Loucy (cell line): Measurements from ENCODE around the gene EVX2.

ENCODE experiments used
- EZH2phosphoT487 ChIP-seq: fragments of 200-600 bp; IDR thresholded peaks from 2 replicates; pipeline ENCODE4 v1.6.1; 2018; ENCODE audit warnings: antibody characterized with exemption, mild to moderate bottlenecking, moderate library complexity, borderline replicate concordance
- TF ChIP-seq, protein P1 (sequence below): fragments of 200-600 bp; sonication (generic); conservative IDR thresholded peaks from 2 replicates; pipeline ENCODE4 v1.5.1; 2014; ENCODE audit warnings: mild to moderate bottlenecking, antibody characterized with exemption, low read length

DNA sequence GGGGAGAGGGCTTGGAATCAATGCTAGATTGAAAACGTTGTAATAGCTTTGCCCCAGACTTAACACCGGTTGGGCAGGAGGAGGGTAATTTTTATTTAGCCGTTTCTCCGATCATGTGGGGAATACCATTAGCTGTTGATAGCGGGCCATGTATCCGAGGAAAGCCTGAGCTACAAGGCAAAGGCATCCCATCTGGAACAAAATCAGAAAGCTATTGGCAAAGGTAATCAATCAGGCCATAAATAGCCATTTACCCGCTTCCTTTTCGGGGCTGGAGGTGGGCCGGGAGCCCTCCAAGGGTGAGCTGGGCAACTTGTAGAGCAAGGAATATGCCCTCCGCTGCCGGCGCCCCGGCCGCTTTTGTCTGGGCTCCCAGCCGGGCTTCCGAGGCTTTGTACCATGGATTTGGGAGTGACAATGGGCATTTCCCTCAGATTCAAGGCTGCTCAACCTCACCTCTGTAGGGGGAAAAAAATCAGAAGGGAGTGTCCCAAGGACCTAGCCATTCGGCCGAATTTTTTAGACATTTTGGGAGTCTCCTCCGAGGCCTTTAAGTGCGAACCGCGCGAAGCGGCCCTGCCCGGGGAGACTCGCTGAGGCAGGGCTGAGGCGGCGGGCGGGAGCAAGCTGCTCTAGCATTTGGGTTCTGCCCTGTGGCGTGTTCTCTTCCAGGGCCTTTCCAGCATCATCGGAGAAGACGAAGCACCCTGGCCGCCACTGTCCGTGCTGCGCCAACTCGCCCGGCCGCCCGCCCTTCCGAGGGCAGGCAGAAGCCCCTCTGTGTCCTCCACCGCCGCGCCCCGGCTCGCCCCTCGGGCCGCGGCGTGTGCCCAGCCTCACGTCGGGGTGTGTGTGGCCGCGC is 37.7 kb upstream of the EVX2 start:
- TF ChIP-seq, protein P1, sequence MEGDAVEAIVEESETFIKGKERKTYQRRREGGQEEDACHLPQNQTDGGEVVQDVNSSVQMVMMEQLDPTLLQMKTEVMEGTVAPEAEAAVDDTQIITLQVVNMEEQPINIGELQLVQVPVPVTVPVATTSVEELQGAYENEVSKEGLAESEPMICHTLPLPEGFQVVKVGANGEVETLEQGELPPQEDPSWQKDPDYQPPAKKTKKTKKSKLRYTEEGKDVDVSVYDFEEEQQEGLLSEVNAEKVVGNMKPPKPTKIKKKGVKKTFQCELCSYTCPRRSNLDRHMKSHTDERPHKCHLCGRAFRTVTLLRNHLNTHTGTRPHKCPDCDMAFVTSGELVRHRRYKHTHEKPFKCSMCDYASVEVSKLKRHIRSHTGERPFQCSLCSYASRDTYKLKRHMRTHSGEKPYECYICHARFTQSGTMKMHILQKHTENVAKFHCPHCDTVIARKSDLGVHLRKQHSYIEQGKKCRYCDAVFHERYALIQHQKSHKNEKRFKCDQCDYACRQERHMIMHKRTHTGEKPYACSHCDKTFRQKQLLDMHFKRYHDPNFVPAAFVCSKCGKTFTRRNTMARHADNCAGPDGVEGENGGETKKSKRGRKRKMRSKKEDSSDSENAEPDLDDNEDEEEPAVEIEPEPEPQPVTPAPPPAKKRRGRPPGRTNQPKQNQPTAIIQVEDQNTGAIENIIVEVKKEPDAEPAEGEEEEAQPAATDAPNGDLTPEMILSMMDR = no peak
- no peak for TF ChIP-seq EZH2phosphoT487
